ENCODE data around the gene ABCA2. TPM values are rescaled to one million over a fixed set of nuclear protein-coding genes. Genes with fewer than 3 reads are reported as not detected.

ABCA2 gene
- polyA plus RNA-seq, 1 donor (not counting 4 experiments of a cell fraction or from before 2014, with no cell fraction given), result 1.3 TPM

DNA sequence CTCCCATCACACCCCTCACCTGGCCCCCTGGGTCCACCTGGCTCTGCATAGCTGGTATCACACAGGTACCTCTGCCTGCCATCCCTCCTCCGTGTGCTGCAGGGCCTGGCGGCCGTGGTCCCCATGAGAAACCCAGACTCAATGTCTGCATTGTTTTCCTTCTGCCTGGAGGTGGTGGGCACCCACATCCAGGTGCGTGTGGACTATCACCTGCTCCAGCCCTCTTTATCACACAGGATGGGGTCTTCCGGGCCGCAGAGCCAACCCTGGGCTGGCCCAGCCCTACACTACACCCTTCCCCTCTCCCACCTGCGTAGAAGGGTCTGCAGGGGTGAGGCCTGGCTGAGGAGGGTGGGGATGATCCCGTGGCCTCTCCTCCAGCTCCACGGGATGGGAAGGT lies 10.9 kb upstream of the ABCA2 start:
- H3K9me1 ChIP-seq (ENCODE audit: control insufficient read depth, extremely low read depth, insufficient read depth, low read length), result no peaks in the 10 kb centered on the region
- H3K9ac ChIP-seq (ENCODE audit: control insufficient read depth, extremely low read depth, insufficient read depth, low read length), result no peak overlapping the region
- no peak overlapping the region for H2AFZ ChIP-seq (ENCODE audit: control insufficient read depth, low read length)
- dilution Hi-C loops (cut with MboI; ENCODE audit: extremely low pct_ligation_motif_present, low sequenced_read_pairs), result no loop called here
- peaks cover 3% of the 10 kb centered on the region for H3K4me1 ChIP-seq (ENCODE audit: control insufficient read depth, extremely low read depth, insufficient read depth, low read length)
- DNase-seq (ENCODE audit: low read depth, low spot score), result no peak
- no peaks in the 10 kb centered on the region for H3K9me3 ChIP-seq (ENCODE audit: control insufficient read depth, low read depth, low read length)
- peaks cover 0 to 4% of the 10 kb centered on the region in 2 experiments for H3K36me3 ChIP-seq (ENCODE audit: control insufficient read depth in 2 of 2, extremely low read depth in 1 of 2, insufficient read depth in 2 of 2, low read length in 2 of 2)
- H4K20me1 ChIP-seq (ENCODE audit: control insufficient read depth, extremely low read depth, insufficient read depth, low read length), result no peaks in the 10 kb centered on the region
- no peak overlapping the region for H3K27ac ChIP-seq (ENCODE audit: control insufficient read depth, insufficient read depth, low read length)
- FAIRE-seq, result no peak
- no peak for TF ChIP-seq EZH2 (IDR thresholded peaks at IDR 0.05; ENCODE audit: low read length)
- TF ChIP-seq, protein P1, sequence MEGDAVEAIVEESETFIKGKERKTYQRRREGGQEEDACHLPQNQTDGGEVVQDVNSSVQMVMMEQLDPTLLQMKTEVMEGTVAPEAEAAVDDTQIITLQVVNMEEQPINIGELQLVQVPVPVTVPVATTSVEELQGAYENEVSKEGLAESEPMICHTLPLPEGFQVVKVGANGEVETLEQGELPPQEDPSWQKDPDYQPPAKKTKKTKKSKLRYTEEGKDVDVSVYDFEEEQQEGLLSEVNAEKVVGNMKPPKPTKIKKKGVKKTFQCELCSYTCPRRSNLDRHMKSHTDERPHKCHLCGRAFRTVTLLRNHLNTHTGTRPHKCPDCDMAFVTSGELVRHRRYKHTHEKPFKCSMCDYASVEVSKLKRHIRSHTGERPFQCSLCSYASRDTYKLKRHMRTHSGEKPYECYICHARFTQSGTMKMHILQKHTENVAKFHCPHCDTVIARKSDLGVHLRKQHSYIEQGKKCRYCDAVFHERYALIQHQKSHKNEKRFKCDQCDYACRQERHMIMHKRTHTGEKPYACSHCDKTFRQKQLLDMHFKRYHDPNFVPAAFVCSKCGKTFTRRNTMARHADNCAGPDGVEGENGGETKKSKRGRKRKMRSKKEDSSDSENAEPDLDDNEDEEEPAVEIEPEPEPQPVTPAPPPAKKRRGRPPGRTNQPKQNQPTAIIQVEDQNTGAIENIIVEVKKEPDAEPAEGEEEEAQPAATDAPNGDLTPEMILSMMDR (optimal IDR thresholded peaks at IDR 0.05 in 1 of 3, IDR thresholded peaks at IDR 0.05 in 1 of 3, conservative IDR thresholded peaks at IDR 0.05 in 1 of 3; ENCODE audit: extremely low read depth in 1 of 3, insufficient read depth in 2 of 3, low read length in 3 of 3), result no peak
- no peaks in the 10 kb centered on the region for H3K79me2 ChIP-seq (ENCODE audit: control insufficient read depth, insufficient read depth, low read length)
- no peak overlapping the region for H3K4me2 ChIP-seq (ENCODE audit: control insufficient read depth, extremely low read depth, insufficient read depth, low read depth, low read length)
- H3K4me3 ChIP-seq (ENCODE audit: control insufficient read depth in 2 of 3, extremely low read depth in 1 of 3, insufficient read depth in 2 of 3, low read depth in 1 of 3, low read length in 3 of 3), result no peak overlapping the region
- peaks cover 2% of the 10 kb centered on the region for H3K27me3 ChIP-seq (ENCODE audit: control insufficient read depth, extremely low read depth, insufficient read depth, low read length)

DNA sequence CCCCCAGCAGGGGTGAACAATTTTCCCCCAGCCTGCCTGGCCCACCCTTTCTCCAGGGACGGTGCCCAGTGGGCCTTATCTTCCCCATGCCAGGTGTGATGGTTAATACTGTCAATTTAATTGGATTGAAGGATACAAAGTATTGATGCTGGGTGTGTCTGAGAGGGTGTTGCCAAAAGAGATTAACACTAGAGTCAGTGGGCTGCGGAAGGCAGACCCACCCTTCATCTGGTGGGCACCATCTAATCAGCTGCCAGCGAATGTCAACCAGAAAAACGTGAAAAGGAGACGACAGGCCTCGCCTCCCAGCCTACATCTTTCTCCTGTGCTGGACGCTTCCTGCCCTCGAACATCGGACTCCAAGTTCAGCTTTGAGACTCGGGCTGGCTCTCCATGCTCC lies 9.4 kb upstream of the ABCA2 start:
- Histone ChIP-seq H2AFZ (ENCODE audit: control insufficient read depth, low read length) (no peak overlapping the region), H3K4me2 (ENCODE audit: control insufficient read depth, extremely low read depth, insufficient read depth, low read depth, low read length) (no peak overlapping the region), H3K9me1 (ENCODE audit: control insufficient read depth, extremely low read depth, insufficient read depth, low read length) (no peaks in the 10 kb centered on the region), H3K79me2 (ENCODE audit: control insufficient read depth, insufficient read depth, low read length) (no peaks in the 10 kb centered on the region), H3K27ac (ENCODE audit: control insufficient read depth, insufficient read depth, low read length) (no peak overlapping the region), H3K4me1 (ENCODE audit: control insufficient read depth, extremely low read depth, insufficient read depth, low read length) (peaks cover 3% of the 10 kb centered on the region), H3K4me3 (ENCODE audit: control insufficient read depth in 2 of 3, extremely low read depth in 1 of 3, insufficient read depth in 2 of 3, low read depth in 1 of 3, low read length in 3 of 3) (no peak overlapping the region), H3K9ac (ENCODE audit: control insufficient read depth, extremely low read depth, insufficient read depth, low read length) (no peak overlapping the region), H3K36me3 (ENCODE audit: control insufficient read depth in 2 of 2, extremely low read depth in 1 of 2, insufficient read depth in 2 of 2, low read length in 2 of 2) (peaks cover 0 to 4% of the 10 kb centered on the region in 2 experiments), H4K20me1 (ENCODE audit: control insufficient read depth, extremely low read depth, insufficient read depth, low read length) (no peaks in the 10 kb centered on the region), H3K27me3 (ENCODE audit: control insufficient read depth, extremely low read depth, insufficient read depth, low read length) (no peaks in the 10 kb centered on the region), H3K9me3 (ENCODE audit: control insufficient read depth, low read depth, low read length) (no peaks in the 10 kb centered on the region)
- dilution Hi-C loops (cut with MboI; ENCODE audit: extremely low pct_ligation_motif_present, low sequenced_read_pairs), result no loop called here
- TF ChIP-seq, protein P1 (optimal IDR thresholded peaks at IDR 0.05 in 1 of 3, IDR thresholded peaks at IDR 0.05 in 1 of 3, conservative IDR thresholded peaks at IDR 0.05 in 1 of 3; ENCODE audit: extremely low read depth in 1 of 3, insufficient read depth in 2 of 3, low read length in 3 of 3), result no peak
- no peak for TF ChIP-seq EZH2 (IDR thresholded peaks at IDR 0.05; ENCODE audit: low read length)
- no peak for DNase-seq (ENCODE audit: low read depth, low spot score)
- FAIRE-seq, result no peak

Measured in keratinocyte (primary cell).